Activated effector memory CD4-positive, alpha-beta T cell treated with Interleukin-2 at 50 U/mL for 16 hours (primary cell): ENCODE results near the gene TBC1D32.
"Not testable (repeated sequence)": the region's sequence is repeated elsewhere in the genome, so short reads cannot be mapped to it uniquely, and the experiment has no call there.

Experiments used
- DNase-seq: peaks from one replicate; pipeline ENCODE4 v3.0.0-alpha.2; 2020

TBC1D32 gene

GRCh38 chr6:121093928-121094327, 240.4 kb downstream of the TBC1D32 start:
- no peak for DNase-seq

GRCh38 chr6:121090492-121090891, 243.8 kb downstream of the TBC1D32 start:
- no peak for DNase-seq

GRCh38 chr6:121086876-121087275, 247.4 kb downstream of the TBC1D32 start:
- DNase-seq, result no peak

GRCh38 chr6:121076119-121076518, 258.2 kb downstream of the TBC1D32 start:
- no peak for DNase-seq

- DNase-seq, result not testable (repeated sequence)
Measured at GRCh38 chr6:121068749-121069148, 265.5 kb downstream of the TBC1D32 start.

- no peak for DNase-seq
Measured at GRCh38 chr6:121067381-121067780, 266.9 kb downstream of the TBC1D32 start.

GRCh38 chr6:121064345-121064744, 269.9 kb downstream of the TBC1D32 start:
- no peak for DNase-seq

GRCh38 chr6:121055572-121056163, 278.6 kb downstream of the TBC1D32 start:
- DNase-seq, result no peak

- not testable (repeated sequence) for DNase-seq
Measured at GRCh38 chr6:121048593-121048992, 285.7 kb downstream of the TBC1D32 start.

- not testable (repeated sequence) for DNase-seq
Measured at GRCh38 chr6:121044905-121045304, 289.4 kb downstream of the TBC1D32 start.

GRCh38 chr6:121043706-121044105, 290.6 kb downstream of the TBC1D32 start:
- DNase-seq, result not testable (repeated sequence)

GRCh38 chr6:121043211-121043610, 291.1 kb downstream of the TBC1D32 start:
- DNase-seq, result not testable (repeated sequence)

- DNase-seq, result no peak
Measured at GRCh38 chr6:121042766-121043165, 291.5 kb downstream of the TBC1D32 start.

GRCh38 chr6:121040831-121041230, 293.4 kb downstream of the TBC1D32 start:
- no peak for DNase-seq

GRCh38 chr6:121033091-121033490, 301.2 kb downstream of the TBC1D32 start:
- DNase-seq, result no peak

GRCh38 chr6:121032268-121033006, 301.8 kb downstream of the TBC1D32 start:
- no peak for DNase-seq
